HG03439 (cell line): ENCODE results near the gene LIX1L.

ENCODE experiments used
- ATAC-seq: cut with Tn5 transposase; IDR thresholded peaks from one replicate; pipeline ENCODE4 v1.9.1; 2021; ENCODE audit warnings: mild to moderate bottlenecking, moderate library complexity; ENCODE audit not compliant: unreplicated experiment

The LIX1L gene

GRCh38 chr1:145963265-145964019 is 5.6 kb upstream of the LIX1L start:
- ATAC-seq = no peak

- no peak for ATAC-seq
Observed at GRCh38 chr1:145962157-145963102, 4.6 kb upstream of the LIX1L start.

- no peak for ATAC-seq
Observed at GRCh38 chr1:145961425-145962156, 3.8 kb upstream of the LIX1L start.

DNA sequence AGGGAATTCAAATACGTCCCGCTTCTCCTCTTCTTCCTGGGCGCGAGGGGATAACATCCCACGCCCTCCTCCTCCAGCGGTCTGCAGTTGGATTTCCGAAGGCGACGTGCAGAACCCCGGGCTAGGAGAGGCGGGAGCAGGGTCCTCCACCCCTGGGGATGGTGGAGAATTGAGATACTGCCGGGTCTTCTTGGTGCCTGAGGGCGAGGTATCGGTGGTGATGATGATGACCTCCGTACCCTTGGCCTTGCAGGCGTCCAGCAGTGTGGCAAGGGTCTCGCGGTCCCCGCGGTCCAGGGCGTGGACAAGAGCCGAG is 3.2 kb upstream of the LIX1L start:
- ATAC-seq = no peak

DNA sequence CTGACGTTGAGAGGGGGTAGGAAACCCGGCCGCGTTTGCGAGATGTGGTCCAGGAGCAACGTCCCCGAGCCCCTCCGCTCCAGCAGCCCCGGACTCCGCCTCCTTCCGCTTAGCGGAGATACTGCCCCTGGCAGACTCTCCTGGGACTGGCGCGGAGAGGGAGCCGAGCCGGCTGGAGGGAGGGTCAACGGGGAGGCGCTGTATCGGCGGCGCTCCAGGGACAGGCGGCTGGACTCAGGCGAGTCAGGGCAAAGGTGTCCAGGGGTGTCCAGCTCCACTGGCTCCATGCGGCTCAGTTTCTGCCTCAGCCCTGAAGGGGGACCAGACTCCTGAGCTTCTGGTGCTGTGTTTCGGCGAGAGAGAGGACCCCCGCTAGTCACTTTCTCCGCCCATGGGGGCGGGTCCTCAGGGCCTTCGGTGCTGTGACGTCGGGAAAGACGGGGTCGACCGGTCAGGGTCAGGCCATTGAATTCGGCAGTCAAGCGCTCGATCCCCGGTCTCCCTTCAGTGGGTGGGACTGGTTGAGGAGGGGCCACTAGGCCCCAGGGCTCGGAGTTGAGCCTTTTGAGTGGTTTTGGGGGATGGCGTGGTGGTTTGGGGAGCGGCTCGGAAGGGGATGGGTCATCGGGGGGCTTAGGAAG is 2.8 kb upstream of the LIX1L start:
- ATAC-seq = no peak

- no peak for ATAC-seq
Observed at GRCh38 chr1:145959957-145960467, 2.2 kb upstream of the LIX1L start.

GRCh38 chr1:145959333-145959732 is 1.5 kb upstream of the LIX1L start:
- ATAC-seq = no peak

DNA sequence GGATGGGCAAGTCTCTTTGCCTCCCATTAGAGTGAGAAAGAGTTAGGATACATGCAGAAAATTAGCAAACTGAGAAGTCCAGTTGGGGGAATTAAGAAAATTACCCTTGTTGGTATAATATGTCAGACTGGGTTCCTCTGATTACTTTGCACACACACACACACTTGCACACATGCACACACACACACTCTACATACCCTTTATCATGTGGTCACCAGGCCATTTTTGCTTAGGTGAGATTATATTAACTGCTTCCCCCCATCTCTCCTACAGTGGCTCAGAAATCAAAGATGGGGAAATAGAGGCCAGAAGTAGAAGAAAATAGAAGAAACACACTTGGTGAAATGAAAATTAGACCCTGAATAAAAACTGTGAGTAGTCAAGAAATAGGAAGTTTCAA is 917 bp upstream of the LIX1L start:
- no peak for ATAC-seq

DNA sequence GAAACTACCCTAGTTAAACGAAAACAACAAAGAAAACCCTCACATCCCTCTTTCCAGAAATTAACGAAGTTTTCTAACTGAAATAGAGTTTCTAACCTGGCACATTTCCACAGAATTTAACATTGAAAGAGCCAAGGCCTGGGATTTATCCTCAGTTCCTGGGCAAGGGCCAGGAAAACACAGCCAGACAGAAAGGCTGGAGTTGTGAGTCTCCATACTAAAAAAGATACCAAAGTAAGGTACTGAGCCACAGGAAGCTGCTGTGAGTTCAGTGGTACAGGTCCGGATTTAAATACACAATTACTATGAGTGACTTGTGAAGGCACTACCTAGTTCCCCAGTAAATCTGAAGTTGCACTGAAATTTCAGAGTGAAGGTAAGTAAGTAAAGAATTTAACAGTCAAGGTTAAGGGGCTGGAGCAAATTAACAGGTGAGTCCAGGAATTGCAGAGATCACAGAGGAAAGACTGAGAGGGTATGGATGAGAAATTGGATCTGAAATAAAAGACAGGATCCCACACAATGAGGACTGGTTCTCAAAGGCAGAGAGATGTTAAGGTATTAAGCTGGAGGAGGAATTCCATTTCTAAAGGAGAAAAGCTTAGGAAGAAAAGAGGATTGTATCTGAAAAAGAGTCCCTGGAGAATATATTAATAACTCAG is 905 bp downstream of the LIX1L start:
- no peak for ATAC-seq

GRCh38 chr1:145956361-145956760 is 1.5 kb downstream of the LIX1L start:
- no peak for ATAC-seq

GRCh38 chr1:145955436-145955835 is 2.4 kb downstream of the LIX1L start:
- ATAC-seq = no peak

- no peak for ATAC-seq
Observed at GRCh38 chr1:145953861-145954260, 4.0 kb downstream of the LIX1L start.

DNA sequence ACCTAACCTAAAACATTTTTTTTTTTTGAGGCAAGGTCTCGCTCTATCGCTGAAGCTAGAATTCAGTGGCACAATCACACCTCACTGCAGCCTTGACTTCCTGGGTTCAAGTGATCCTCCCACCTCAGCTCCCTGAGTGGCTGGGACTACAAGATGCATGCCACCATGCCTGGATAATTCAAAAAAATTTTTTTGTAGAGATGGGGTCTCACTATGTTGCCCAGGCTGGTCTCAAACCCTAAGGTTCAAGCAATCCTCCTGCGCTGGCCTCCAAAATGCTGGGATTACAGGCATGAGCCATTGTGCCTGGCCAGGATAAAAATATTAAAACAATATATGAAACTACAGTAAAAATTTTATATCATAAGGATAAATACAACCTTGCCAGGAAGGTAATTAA is 4.9 kb downstream of the LIX1L start:
- ATAC-seq = no peak

GRCh38 chr1:145951526-145951925 is 6.3 kb downstream of the LIX1L start:
- ATAC-seq = no peak

DNA sequence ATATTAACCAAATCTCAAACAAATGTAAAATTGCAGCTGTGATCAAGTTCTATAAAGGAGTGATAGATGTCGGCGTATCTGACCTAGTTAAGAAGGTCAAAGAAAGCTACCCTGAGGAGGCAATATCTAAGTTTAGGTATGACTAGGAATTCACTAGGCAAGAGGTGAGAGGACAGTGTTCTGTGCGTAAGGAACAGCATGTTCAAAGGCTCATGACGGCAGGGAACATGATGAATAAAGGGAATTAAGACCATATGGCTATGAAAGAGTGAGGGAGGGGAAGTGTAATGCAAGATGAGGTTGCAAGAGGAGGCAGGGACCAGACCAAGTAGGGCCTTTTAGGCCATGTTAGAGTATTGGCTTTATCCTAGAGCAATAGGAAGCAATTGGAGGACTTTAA is 8.6 kb downstream of the LIX1L start:
- no peak for ATAC-seq

DNA sequence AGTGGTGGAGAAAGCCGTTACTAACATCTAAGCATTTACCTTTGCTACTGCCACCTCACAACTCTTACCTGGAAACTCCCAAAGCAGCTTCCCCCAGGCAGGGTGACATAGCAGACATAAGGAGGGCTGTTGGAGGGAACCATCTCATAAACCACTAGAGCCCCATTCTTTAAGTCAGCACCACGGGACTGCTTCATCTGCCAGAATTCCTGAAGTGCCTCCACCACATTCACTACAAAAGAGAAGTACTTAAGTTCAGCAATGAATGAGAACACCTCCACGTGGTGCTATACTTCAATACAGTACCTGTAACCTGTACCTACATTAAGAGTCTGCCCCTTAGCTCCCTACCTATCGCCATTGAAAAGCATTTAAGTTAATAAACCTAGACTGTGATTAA is 10.3 kb downstream of the LIX1L start:
- no peak for ATAC-seq

DNA sequence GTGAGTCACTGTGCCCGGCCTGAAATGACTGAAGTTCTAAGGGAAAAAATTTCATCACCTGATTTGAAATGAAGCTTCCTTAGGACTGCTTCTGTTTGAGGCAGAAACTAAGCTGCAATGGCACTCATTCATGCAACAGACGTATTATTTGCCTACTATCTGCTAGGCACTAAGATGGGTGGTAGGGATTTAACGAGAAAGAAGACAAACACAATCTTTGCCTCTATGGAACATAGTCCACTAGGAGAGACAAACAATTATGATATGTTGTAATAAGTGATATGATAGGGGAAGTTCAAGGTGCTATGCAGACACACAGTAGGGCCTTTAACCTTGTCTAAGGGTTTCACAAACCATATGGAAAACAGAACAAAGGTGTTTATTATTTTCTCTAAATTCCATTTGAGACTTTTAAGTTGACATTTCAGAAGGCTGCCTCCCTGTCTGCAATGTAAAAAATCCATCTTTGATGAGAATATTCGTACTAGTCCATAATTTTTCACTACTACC is 11.3 kb downstream of the LIX1L start:
- ATAC-seq = no peak

- no peak for ATAC-seq
Observed at GRCh38 chr1:145944532-145944931, 13.3 kb downstream of the LIX1L start.

GRCh38 chr1:145942871-145943270 is 14.9 kb downstream of the LIX1L start:
- ATAC-seq = no peak

DNA sequence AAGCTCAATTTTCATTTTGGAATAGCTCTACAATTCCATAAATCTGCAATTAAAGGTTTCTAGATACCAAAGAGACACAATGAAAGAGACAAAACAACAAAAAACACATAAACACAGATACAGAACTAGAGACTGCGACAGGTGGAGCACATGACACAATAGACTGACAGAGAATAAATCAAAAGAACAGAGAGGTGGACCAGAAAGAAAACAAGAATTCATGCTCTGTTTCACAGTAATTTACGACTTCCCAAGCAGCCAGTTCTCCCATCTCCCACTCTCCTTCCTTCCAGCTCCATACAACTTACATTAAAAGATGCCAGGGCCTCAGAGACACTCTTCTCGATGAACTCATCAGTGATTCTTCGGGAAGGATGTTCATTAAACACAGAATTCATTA is 15.4 kb downstream of the LIX1L start:
- no peak for ATAC-seq
